NCI-H774 (cell line): ENCODE results near the gene STK38L.

Experiments used
- DNase-seq: peaks from one replicate; lab custom pipeline; 2025; lab: John Stamatoyannopoulos, UW

Gene STK38L

DNA sequence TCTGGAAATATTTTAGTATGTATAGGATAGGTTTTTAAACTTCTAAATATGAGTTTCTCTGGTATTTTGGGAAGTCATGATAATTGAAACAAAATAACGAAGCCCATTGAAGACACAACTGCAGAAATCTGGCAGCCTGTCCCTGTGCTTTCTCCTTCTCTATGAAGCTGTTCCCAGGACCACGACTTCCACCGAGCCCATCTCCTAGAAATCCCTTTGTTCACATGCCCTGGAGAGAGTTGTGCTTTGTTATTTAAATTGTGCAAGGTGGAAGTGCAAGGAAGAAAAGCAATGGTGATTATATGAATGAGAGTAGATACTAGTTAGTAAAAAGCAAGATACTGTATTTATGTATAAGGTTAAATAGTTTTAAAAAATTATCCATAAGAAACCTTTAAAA is 32.2 kb downstream of the STK38L start:
- DNase-seq, result no peak

DNA sequence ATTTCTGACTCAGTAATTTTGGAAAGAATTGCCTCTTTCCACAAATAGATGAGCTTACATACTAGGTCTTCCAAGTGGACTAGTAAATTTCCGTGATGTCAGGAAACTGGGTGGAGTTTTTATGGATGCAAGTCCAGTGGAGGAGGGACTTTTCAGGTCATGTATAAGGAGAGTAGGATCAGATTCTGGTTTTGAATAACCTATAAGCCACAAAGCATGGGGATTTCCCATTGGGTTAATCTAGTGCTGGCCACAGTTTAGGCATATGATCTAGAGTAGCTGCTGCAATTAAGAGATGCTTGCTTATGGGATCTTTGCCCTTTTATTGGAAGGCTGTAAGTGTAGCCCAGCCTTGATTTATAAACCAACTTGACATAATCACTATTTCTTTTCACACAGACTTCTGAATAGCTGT is 33.8 kb downstream of the STK38L start:
- no peak for DNase-seq

DNA sequence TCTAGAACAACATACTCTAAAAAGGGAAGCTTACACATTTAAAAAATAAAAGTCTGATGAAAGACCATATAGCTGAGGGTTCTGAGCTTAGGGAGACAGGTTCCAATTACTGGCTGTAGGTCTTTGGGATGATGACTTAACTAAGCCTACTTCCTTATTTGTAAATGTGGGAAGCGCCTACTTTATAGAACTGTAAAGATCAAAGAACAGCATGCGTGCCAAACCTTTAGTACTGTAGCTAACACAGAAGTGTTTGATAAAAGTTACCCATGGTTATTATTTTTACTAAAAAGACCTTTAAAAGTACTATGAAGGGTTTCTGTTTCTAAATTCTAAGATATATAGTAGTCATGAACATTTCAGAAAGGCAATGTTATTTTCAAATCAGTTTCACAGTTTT is 35.7 kb downstream of the STK38L start:
- DNase-seq, result no peak

DNA sequence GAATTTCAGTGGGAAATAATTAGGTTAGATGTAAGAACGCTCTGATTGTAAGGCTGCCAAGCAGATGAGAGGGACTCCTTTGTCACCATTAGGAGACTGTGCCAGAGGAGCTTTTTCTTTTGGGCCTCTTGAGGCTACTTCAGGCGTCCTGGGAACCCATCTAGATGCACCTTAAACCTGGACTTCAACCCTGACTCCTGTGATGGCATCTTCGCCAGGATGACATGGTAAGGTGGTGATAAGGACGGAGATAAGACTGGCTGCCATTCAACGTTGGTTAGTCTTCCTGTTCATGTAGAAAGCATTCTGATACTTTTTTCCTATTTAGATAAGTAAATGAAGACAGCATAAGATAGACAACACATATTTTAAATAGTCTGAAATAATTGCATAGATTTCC is 36.3 kb downstream of the STK38L start:
- no peak for DNase-seq

DNA sequence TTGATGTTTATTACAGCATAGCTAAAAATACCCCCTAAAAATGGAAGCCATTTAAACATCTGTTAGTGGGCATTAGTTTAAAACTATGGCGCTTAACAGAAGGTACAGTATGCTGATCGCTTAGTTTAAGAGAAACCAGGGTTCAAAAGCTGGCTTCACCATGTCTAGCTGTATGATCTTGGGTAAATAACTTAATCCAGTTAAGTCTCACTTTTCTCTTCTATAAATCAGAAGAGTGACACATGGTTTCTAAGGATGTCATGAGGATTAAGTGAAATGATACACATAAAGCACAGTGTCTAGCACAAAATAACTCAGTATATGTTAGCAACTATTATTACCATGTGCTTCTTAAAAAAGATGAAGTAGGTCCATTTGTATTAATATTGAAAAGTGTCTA is 38.7 kb downstream of the STK38L start:
- no peak for DNase-seq

DNA sequence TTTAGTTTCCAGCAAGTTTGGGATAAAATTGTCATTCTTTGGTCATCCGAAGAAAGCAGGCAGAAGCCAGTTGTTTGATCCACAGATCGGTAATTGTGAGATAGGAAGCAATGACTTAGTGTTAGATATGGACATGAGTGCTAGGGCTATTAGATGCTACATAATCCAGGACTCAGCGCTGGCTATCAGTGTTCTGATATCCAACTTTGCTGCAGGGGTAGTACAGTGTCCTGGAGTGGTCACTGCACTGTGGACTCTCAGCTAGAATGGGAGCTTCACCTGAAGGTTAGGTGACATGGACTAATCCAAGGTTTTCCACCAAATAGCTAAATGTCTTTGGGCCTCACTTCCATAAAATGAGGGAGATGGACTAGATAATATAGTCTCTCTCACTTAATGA is 39.9 kb downstream of the STK38L start:
- no peak for DNase-seq

DNA sequence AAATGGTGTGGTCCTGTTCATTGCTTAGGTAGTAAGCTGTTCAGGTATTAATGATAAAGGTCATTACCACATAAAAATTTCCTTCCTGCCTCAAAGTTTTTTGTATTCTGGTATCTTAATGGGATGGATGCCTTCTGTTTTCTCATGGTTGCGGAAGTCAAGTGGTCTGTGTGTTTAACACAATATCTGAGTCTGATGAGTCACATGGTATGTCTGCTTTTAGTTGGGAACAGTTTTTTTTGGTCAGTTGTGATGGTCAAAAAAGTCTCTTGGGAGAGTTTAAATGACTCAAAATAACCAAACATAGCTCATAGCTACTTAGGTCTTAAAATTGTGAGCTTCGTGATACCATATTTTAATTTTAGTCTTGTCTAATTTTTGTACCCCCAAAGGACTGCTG is 40.7 kb downstream of the STK38L start:
- no peak for DNase-seq

DNA sequence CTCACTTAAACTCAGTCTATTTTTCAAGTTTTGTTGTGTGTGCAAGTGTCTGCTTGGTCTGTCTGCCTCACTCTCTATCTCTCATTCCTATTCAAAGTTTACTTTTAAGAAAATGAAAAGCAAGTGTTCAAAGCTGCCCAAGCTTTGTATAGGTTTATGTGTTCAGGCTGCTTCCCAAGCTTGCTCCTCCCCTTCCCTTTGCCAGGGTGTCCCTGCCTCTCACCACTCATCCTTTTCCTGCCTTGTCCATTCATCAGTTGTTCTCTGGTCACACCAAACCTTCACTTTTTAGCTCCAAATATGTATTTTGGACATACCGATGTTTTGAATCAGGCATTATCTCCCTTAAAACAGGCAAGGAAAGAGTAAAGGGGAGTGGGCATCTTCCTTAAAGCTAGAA is 41.3 kb downstream of the STK38L start:
- DNase-seq, result no peak

DNA sequence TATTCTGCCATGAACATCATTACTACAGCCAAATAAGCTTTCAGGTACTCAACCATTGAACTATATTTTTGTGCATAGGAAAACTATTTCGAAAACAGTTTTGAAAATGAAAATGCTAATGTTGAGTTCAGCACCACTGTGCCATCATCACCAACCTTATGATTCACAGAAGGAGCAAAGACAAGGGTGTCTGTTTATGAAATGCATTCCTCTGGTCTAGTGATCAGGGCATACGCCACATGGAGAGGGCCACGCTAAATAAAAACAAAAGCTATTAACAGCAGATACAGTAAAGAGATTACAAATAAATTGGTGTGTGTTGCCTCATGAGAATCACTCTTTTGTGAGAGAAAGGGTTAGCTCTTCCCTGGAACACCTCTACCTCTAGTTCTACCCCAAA is 45.3 kb downstream of the STK38L start:
- no peak for DNase-seq

DNA sequence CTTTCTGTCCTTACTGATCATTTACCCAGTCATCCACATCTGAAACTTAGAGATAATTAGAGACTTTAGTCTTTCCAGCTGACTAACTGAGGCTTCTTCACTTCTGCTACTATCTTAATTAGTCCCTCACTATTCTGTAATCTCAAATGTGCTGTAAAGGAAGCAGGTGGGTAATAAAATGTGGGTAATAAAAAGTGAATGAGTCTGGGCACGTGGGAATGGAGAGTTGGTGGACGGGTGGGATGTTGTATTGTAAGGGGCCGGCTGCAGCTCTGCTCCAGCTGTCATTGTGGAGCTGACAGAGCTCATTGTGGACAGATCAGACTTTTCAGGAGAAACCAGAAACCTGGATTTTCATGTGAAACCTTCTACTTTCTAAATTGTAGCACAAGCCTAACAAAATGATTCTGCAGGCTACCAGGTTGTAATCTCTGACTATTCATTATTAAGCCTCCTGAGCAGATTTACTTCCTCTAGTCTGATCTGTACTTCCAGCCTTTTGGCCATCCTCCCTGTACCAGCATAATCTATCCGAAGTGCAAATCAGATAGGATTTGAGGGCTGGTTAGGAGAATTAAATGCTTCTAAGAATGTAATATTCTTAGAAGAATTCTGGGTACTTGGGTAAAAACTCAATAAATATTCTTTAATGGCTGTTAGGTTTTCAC is 46.5 kb downstream of the STK38L start:
- DNase-seq, result no peak

DNA sequence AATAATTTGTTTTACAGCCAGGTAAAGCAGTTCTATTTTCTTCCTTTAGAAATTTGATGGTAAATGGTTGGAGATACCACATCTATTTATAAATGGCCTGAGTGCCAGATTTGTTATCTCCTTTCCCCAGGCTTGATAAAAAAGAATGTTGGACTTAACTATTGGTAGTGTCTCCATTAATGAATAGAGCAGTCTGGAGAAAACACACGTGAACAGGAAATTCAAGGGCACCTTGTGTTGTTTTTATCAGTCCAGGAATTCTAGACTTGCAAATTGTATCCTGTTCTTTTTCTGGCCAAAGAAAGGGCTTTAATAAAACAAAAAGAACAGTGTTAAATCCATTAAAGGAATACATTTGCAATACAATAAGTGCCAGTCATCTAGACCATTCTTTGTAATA is 47.8 kb downstream of the STK38L start:
- DNase-seq, result no peak

DNA sequence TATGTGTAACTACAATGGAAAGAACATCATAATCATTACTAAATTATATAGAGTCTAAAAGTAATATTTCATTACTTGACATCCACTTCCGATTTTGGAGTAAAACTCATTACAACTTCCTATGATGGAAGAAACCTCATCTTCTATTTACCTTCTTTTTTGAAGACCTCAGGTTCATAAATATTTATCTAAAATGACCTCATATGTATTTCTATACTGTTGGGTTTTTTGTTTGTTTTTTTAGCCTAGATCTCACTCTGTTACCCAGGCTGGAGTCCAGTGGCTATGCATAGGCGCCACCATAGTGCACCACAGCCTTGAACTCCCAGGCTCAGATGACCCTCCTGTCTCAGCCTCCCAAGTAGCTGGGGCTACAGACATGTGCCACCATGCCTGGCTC is 48.6 kb downstream of the STK38L start:
- DNase-seq, result no peak

DNA sequence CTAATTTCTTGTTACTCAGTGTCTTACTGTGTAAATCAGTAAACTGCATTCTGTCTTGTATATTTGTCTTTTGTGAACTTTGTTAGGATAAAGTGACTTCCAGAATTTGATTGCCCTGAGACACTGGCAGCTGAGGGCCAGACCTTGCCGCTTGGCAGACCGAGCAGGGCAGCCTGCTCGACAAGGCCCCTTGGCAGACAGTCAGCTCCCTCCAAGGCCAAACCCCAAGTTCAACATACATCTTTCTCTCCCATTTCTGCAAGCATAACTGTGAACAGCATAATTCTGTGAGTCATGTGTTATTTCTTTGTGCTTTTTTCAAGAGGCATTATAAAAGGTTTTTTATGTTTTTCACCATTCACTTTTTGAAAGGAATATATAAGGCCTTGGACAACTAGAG is 49.4 kb downstream of the STK38L start:
- DNase-seq, result no peak

DNA sequence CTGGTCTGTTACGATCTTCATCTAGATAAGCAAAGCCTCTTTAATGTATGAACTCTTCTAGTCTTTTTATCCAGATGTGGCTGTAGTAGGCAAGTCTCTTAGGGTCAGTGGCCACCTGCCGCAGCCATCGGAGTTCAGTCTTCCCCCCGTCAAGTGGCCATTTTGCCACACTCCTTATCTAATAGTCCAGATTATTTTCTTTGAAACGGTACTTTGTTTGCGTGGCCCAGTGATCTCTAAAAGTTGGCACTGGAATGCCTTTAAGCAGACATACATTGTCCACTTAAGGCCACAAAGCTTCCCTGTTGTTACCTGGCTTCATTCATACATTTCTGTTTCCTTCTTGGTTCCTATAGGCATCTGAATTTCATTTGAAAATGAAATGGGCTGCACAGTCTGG is 52.6 kb downstream of the STK38L start:
- no peak for DNase-seq

DNA sequence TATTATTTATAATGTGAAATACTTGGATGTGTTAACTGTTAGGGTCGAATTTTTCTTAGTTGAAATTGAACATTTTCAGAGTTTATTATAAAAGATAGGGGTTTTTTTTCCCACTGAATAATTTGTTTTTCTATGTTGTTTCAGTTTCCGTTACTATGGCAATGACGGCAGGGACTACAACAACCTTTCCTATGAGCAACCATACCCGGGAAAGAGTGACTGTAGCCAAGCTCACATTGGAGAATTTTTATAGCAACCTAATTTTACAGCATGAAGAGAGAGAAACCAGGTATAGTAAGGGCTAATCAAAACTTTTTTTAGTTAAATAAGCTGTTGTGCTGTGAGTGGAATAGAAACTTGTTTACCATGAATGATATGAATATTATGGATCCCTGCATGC is 53.5 kb downstream of the STK38L start:
- DNase-seq, result no peak

DNA sequence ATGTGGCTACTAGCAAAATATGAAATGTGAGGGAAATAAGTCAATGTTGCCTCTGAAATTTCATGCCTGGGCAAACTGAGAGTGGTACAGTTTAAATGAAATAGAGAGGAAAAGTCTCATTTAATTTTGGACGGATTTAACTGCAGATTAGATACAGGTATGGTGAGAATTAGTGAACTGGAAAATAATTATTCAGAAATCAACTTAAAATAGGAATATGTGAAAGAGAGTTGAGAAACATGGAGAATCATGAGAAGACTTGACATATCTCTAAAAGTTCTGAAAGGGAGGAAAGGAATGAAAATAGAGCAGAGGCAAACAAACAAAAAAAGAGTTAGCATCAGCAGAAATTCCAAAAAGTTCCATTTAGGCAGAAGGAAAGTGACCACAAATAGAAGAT is 55.0 kb downstream of the STK38L start:
- DNase-seq, result no peak

DNA sequence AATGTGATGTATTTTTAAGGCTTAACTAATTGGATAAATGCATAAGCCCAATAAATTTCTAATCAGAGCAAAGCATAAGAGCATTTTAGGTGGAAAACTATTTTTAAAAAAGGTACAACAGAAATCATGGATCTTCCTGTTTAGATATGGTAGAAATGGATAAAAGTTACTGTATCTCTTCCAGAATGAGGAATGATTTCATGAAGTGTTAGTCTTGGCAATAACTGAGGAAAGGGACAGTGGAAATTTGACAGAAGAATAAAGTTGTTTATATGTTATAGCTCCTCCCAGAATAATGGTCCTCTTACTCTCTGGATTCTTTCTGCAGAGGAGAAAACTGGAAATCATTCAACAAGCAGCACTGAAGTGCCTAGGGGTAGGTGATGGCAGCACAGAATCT is 56.1 kb downstream of the STK38L start:
- no peak for DNase-seq

DNA sequence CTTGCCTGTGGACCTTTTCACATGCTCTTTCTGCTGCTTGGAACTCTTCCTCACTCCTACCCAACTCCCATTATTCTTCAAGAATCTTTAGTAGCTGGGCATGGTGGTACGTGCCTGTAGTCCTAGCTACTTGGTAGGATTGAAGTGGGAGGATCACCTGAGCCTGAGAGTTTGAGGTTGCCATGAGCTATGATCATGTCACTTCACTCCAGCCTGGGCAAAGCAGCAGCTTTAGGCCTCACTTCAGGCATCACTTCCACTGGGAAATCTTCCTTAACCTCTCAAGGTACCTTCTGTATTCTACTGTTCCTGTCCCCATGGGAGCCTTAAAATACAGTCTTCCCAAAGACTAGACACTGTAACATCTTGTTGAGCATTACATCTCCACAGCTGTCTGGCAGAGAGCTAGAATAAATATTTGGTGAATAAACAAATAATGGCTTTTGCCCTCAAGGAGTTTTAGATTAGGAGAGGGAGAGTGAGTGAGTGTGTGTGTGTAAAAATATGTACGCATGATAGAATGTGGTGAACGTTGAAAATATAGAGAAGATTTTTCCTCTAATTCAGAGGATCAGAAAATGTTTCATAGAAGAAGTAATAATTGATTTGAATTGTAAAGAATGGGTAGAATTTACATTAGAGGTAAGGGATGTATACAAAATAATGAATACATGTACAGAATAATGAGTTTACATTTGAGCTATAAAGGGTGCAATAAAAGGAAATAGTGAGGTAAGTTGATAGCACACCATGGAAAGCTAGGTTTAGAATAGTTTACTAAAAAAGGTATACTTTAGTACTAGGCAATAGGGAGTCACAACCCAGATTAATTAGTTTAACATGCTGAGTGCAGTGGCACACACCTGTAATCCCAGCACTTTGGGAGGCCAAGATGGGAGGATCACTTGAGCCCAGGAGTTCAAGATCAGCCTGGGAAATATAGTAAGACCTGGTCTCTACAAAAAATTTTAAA is 59.3 kb downstream of the STK38L start:
- peak; percentile 8 for DNase-seq

DNA sequence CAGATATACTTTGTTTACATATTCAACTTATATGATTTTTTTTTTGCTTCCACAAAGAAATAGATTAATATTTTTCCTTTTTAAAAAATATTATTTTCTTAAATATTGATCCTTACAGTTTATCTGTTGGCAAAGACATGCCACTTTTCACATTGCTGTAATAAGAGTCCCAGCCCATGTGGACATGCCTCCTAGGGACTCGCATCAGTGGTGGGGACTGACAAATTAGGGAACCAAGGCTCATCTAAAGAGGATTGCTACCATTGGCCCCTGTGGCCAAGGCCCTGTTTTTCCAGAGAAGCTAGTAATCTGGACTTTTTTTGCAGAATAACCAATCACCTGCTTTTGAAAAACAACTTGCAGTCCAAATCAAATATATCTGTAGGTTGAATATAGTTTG is 60.8 kb downstream of the STK38L start:
- DNase-seq, result no peak

DNA sequence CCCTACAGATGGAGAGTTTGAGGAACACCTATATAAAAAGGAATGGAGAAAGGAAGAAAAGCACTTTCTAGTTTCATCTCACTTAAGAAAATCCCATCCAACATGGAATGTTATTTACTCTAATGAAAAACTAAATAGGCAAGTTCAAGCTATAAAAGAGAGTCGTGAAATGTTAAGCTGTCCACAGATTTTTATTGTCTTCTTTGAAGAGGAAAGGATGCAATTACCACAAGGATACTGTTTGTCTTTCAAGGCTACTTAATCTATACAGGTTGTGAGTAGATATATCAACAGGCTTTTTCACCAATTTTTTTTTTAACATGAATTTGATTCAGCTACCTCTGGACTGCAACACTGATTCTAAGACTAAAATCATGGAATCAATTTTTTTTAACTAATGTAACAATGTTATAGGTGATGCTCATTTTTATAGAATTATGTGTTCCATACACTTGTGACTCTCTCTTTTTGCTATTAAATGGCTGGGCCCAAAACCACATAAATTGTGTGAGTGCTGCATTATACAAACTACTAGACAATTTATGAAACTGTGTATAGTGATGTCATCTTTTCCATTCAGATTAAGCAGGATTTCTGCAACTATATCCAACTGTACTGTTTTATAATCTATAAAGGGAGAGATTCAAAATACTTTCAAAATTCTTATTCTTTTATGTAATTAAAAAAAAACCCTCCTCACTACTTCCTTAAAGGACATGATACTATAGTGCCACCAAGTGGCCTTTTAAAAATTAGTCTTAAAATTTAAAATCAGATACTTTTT is 61.8 kb downstream of the STK38L start:
- peak; percentile 50 for DNase-seq

DNA sequence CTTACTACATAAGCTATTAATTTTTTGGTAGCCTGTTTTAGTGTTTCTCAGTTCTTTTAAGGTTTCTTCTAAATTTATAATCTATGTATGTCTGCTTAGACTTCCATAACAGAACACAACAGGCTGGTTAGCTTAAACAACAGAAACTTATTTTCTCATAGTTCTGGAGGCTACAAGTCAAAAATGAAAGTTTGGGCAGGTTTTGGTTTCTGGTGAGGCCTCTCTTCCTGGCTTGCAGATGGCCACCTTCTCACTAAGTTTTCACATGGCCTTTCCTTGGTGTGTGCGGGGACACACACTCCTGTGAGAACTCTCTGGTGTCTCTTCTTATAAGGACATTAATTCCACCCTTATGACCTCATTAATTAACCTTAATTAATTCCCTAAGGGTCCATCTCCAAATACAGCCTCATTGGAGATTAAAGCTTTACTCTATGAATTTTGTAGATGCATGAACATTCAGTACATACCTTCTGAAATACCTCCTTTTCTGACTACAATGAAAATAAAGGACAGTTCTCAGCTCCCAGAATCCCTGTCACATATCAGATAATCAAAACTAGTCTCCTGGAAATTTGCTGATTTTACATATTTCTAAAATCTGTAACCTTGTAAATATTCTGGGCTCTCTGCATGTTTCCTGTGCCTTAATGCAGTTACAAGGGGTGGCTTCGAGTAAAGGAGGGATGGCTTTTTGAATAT is 65.4 kb downstream of the STK38L start:
- no peak for DNase-seq

DNA sequence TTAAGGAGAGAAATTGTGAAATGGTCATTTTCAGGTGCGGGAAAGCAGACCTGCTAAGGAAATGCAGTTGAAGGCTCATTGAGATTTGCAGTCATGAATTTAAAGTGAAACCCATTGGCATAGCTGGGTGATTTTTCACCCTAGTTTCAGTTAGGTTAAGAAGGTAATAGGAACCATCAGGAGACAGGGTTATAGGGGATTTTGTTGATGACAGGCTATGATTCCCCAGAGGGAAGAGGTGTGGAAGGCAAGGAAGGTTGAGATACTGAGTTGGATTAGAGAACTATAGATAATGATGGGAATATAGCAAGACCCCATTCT is 65.9 kb downstream of the STK38L start:
- no peak for DNase-seq
